K562 (cell line): ENCODE results near the gene PGAP2. TPM values are rescaled to one million over a fixed set of nuclear protein-coding genes. Genes with fewer than 3 reads are reported as not detected.

ENCODE experiments used
- BDP1 ChIP-seq: IDR thresholded peaks from 3 replicates; pipeline ENCODE4 v1.6.1; 2011; ENCODE audit not compliant: insufficient read length, insufficient read depth
- CLOCK ChIP-seq: fragments of 250-450 bp; sonication (Bioruptor Pico); IDR thresholded peaks from 2 replicates; pipeline ENCODE4 v1.4.0; 2020; ENCODE audit warnings: mild to moderate bottlenecking, moderate library complexity, borderline replicate concordance
- E2F3 ChIP-seq: fragments of 250-450 bp; sonication (Bioruptor Pico); IDR thresholded peaks from 2 replicates; pipeline ENCODE4 v1.4.0; 2020; ENCODE audit warnings: mild to moderate bottlenecking
- EP300 ChIP-seq: IDR thresholded peaks from 2 replicates; pipeline ENCODE4 v1.6.1; 2012; ENCODE audit warnings: low read length, improper control_type of control experiment
- MTA1 ChIP-seq: fragments of 450-650 bp; IDR thresholded peaks from 2 replicates; pipeline ENCODE4 v1.6.1; 2017; ENCODE audit warnings: borderline replicate concordance
- OTX1 ChIP-seq: fragments of 450-650 bp; formaldehyde crosslinking; IDR thresholded peaks from 2 replicates; pipeline ENCODE4 v1.4.0; 2022; ENCODE audit warnings: mild to moderate bottlenecking
- POLR2H ChIP-seq: IDR thresholded peaks from 2 replicates; pipeline ENCODE4 v1.6.1; 2016; ENCODE audit warnings: missing genetic modification characterization, low read depth, mild to moderate bottlenecking, control low read depth, missing compliant biosample characterization, moderate library complexity
- RBM34 ChIP-seq: fragments of 200-400 bp; formaldehyde crosslinking; IDR thresholded peaks from 2 replicates; pipeline ENCODE4 v1.6.1; 2018; ENCODE audit warnings: low read length, borderline replicate concordance; ENCODE audit not compliant: insufficient read depth
- SMAD4 ChIP-seq: fragments of 250-450 bp; sonication (Bioruptor Pico); conservative IDR thresholded peaks from 2 replicates; pipeline ENCODE4 v1.8.0; 2021; ENCODE audit warnings: inconsistent platforms, mild to moderate bottlenecking, moderate library complexity
- TBP ChIP-seq: optimal IDR thresholded peaks from 2 replicates; pipeline ENCODE3; 2011; ENCODE audit warnings: low read depth, low read length, improper control_type of control experiment
- ZNF778 ChIP-seq: fragments of 450-650 bp; formaldehyde crosslinking; IDR thresholded peaks from 2 replicates; pipeline ENCODE4 v1.4.0; 2020; ENCODE audit warnings: mild to moderate bottlenecking, moderate library complexity
- ZNF830 ChIP-seq: fragments of 250-450 bp; sonication (Bioruptor Pico); IDR thresholded peaks from 2 replicates; pipeline ENCODE4 v1.5.0; 2021; ENCODE audit warnings: mild to moderate bottlenecking
- polyA plus RNA-seq, 8 experiments: library from polyadenylated mRNA; depleted of rRNA in 4 of 8; stranded (reverse) in 5 of 8; unstranded in 3 of 8; fragments of >200 nt; fragmentation: Nextera tagmentation in 2 of 8; fragmentation: Illumina TruSeq in 1 of 8; extraction: Ambion mirVana in 2 of 8; extraction: Trizol in 1 of 8; gene quantifications; 2 replicates each; pipeline versions ENCODE4 v1.2.1 to v1.2.3, GENCODE V29; 2011 to 2014; ENCODE audit warnings: inconsistent platforms in 1 of 8, missing spikeins in 1 of 8
- total RNA-seq, 7 experiments: library from RNA; depleted of rRNA in 6 of 7; stranded (reverse); fragments of >200 nt in 6 of 7; fragmentation: Illumina TruSeq in 2 of 7; extraction: Trizol in 2 of 7; gene quantifications; 2 replicates each; pipeline versions ENCODE4 v1.2.1 to v1.2.3, GENCODE V29; 2011 to 2021; ENCODE audit warnings: low replicate concordance in 1 of 7
- TF ChIP-seq, protein P1 (sequence below), 2 experiments: fragments of 450-650 bp in 1 of 2; sonication (generic) in 1 of 2; formaldehyde crosslinking in 1 of 2; IDR thresholded peaks; 2 replicates each; pipeline versions ENCODE4 v1.7.1 to v1.9.0; 2016 to 2022; ENCODE audit warnings: inconsistent platforms in 1 of 2, mild to moderate bottlenecking in 1 of 2, missing genetic modification reagents in 1 of 2
- TF ChIP-seq, protein P2 (sequence below): fragments of 450-650 bp; IDR thresholded peaks from 2 replicates; pipeline ENCODE4 v1.6.1; 2016; ENCODE audit warnings: antibody characterized with exemption

The PGAP2 gene
- total and polyA plus RNA-seq, 9 of the 15 experiments (the other 6 are each of a cell fraction or from before 2014, with no cell fraction given): 17.9 to 47.2 (median 33.7) TPM

DNA sequence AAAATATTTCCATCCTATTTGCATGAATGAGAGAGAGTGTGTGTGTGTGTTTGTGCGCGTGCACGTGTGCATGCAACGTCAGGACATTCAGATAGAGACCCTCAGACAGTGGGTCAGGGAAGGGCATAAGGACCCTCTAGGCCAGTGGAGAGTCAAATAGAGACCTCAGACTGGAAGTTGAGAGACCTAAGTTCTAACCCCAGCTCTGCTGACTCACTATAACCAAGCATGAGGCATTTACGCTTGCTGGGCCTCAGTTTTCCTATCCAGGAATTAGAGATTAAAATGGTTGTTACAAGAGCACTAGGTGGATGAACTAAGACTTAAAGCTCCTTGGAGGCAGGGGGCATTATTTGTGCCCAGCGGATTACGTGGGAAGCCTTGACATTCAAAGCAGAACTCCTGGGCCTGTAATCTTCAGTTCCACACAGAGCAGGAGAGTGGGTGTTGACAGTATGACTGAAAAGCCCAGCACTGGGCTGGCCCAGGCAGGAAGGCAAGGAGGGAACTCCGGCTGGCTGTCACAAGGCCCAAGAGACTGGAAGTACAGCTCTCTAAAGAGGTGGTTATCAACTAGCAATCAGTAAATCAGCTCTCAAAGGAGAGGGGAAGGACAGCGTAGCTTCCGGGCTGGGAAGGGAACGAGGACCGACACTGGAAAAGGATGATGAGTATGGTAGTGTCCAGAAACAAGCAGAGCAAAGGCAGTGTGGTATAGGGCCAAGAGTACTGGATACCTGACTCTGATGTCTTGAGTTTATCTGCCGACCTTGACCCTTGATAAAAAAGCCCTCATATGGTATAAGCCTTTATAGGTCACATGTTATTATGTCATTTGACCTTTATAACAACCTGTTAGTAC is 23.2 kb downstream of the PGAP2 start (continued):
- no peak for TF ChIP-seq ZNF830
- TF ChIP-seq E2F3: 0 out of 2 replicates have a peak, but pooled peaks have one; percentile 31
- TF ChIP-seq, protein P1, sequence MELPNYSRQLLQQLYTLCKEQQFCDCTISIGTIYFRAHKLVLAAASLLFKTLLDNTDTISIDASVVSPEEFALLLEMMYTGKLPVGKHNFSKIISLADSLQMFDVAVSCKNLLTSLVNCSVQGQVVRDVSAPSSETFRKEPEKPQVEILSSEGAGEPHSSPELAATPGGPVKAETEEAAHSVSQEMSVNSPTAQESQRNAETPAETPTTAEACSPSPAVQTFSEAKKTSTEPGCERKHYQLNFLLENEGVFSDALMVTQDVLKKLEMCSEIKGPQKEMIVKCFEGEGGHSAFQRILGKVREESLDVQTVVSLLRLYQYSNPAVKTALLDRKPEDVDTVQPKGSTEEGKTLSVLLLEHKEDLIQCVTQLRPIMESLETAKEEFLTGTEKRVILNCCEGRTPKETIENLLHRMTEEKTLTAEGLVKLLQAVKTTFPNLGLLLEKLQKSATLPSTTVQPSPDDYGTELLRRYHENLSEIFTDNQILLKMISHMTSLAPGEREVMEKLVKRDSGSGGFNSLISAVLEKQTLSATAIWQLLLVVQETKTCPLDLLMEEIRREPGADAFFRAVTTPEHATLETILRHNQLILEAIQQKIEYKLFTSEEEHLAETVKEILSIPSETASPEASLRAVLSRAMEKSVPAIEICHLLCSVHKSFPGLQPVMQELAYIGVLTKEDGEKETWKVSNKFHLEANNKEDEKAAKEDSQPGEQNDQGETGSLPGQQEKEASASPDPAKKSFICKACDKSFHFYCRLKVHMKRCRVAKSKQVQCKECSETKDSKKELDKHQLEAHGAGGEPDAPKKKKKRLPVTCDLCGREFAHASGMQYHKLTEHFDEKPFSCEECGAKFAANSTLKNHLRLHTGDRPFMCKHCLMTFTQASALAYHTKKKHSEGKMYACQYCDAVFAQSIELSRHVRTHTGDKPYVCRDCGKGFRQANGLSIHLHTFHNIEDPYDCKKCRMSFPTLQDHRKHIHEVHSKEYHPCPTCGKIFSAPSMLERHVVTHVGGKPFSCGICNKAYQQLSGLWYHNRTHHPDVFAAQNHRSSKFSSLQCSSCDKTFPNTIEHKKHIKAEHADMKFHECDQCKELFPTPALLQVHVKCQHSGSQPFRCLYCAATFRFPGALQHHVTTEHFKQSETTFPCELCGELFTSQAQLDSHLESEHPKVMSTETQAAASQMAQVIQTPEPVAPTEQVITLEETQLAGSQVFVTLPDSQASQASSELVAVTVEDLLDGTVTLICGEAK (IDR thresholded peaks at IDR 0.05): peak; percentile 64
- TF ChIP-seq, protein P1 (CRISPR knock-in tag; IDR thresholded peaks at IDR 0.05): no peak
- no peak for TF ChIP-seq ZNF778 (CRISPR knock-in tag)
- TF ChIP-seq RBM34: no peak
- peak; percentile 56; the same call in 1 of the 2 replicates for TF ChIP-seq OTX1
- TF ChIP-seq TBP: no peak
- TF ChIP-seq, protein P2, sequence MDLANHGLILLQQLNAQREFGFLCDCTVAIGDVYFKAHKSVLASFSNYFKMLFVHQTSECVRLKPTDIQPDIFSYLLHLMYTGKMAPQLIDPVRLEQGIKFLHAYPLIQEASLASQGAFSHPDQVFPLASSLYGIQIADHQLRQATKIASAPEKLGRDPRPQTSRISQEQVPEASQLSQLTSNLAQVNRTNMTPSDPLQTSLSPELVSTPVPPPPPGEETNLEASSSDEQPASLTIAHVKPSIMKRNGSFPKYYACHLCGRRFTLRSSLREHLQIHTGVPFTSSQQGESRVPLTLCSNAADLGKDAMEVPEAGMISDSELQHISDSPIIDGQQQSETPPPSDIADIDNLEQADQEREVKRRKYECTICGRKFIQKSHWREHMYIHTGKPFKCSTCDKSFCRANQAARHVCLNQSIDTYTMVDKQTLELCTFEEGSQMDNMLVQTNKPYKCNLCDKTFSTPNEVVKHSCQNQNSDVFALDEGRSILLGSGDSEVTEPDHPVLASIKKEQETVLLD: no peak
- peak; percentile 68; the same call in 1 of the 2 replicates for TF ChIP-seq EP300
- peak; percentile 21; the same call in 1 of the 2 replicates for TF ChIP-seq MTA1
- no peak for TF ChIP-seq BDP1
- TF ChIP-seq POLR2H (tag): peak; percentile 25; the same call in 1 of the 2 replicates
- peak; percentile 81 for TF ChIP-seq SMAD4 (CRISPR knock-in tag)
- no peak for TF ChIP-seq CLOCK (CRISPR knock-in tag)
